ENCODE results near the gene LRRC59. TPM values are rescaled to one million over a fixed set of nuclear protein-coding genes. Genes with fewer than 3 reads are reported as not detected.

LRRC59 gene
- total RNA-seq, 1 experiment from 2014 or later: 250 TPM

DNA sequence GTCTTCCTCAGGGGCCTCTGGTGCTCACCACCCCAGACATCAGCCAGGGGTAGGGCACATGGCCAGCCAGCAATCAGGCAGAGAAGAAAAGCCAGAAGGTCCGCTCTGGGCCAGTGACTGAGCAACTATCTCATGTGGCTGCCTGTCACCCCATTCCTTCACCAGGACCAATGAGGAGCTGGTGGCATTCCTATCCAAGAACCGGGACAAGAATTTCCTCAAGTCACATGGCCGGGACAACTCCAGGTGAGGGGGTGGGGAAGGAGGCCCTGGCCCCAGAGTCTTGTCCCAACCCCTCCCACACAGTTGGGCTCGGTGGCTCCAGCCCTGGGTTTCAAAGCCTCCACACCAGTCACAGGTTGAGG lies 42.0 kb downstream of the LRRC59 start:
- no peak for DNase-seq (ENCODE audit: low read depth)
- in situ Hi-C loops (cut with HindIII; ENCODE audit: low pct_unique_long_range_greater_than_20kb, low sequenced_read_pairs): no loop called here

DNA sequence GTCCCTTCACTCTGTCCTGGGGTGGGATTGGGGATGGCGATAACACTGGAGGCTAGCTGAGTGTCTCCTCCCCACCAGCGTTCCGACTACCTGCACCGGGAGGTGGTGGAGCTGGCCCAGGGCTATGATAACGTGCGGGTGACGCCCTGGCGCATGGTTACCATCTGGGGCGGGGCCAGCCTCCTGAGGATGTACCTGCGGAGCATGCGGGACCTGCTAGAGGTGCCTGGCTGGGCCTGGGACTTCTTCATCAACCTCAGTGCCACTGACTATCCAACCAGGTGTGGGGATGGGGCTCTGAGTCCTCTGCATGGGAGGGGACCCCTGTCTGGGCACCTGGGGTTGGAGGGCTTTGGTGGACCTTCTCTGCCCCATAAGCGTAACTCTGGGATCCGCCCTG lies 42.5 kb downstream of the LRRC59 start:
- no peak for DNase-seq (ENCODE audit: low read depth)
- in situ Hi-C loops (cut with HindIII; ENCODE audit: low pct_unique_long_range_greater_than_20kb, low sequenced_read_pairs): no loop called here

DNA sequence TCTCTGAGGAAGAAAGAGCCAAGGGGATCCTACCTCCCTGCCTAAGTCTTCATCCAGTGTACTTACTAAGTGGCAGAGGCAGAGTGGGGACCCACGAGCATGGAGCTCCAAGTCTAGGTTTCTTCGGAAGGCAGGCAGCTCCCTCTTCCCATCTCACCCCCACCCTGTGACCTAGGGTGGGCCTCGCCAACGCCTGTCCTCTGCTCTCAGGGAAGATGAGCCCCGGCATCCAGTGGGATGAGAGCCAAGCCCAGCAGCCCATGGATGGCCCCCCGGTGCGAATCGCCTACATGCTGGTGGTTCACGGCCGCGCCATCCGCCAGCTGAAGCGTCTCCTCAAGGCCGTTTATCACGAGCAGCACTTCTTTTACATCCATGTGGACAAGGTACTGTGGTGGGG lies 43.1 kb downstream of the LRRC59 start:
- DNase-seq (ENCODE audit: low read depth): no peak
- in situ Hi-C loops (cut with HindIII; ENCODE audit: low pct_unique_long_range_greater_than_20kb, low sequenced_read_pairs): no loop called here

DNA sequence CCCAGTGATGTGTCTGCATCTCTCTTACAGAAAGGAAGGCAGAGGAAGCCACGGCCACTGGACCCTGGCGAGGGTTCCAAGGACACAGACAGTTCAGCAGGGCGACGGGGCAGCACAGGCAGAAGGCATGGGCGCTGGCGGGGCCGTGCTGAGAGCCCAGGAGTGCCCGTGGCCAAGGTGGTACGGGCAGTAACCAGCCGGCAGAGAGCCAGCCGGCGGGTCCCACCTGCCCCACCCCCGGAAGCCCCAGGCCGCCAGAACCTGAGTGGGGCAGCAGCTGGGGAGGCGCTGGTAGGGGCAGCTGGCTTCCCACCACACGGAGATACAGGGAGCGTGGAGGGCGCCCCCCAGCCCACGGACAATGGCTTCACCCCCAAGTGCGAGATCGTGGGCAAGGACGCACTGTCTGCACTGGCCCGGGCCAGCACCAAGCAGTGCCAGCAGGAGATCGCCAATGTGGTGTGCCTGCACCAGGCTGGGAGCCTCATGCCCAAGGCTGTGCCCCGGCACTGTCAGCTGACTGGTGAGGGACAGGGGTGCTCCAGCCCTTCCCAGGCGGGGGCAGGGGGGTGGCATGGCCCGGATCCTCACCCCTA lies 43.6 kb downstream of the LRRC59 start:
- no peak for DNase-seq (ENCODE audit: low read depth)
- in situ Hi-C loops (cut with HindIII; ENCODE audit: low pct_unique_long_range_greater_than_20kb, low sequenced_read_pairs): no loop called here

DNA sequence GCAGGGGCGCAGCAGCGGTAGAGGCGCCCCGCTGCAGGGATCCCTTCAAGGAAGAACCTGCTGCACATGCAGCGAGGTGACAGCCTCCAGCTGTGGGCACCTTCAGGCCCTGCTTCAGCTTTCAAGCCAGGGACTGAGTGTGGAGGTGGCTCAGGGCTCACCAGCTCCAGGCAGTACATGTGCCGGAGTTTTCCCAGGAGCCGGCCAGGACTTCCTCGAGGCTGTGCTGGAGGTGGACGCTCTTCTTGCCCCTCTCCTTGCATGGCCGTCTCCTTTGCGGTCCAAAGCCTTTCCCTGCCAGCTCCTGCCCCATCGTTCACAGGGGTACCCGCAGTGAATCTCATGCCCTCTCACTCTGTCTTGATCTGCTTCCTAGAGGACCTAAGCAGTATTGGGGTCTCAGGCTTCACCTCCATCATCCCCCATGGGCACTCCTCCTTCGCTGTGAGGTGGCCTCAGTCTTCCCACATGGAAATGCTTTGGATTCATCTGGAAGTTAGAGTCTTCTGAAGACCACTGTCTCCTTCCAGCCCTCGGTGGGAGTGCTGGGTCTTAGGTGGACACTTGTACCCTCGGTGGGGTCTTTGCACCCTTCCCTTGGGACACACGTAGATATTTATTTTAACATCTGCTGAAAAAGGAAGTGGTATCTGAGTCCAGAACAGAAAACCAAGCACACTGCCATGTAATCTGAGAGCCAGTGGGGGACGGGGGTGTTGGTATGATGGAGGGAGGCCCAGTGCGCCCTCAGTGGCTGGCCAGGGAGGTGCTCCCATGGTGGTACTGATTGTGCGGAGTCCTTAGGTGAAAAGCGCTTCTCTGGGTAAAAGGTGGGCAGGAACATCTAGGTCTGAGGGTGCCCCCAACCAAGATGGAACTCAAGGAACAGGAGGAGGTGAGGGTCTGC lies 44.4 kb downstream of the LRRC59 start:
- no peak for DNase-seq (ENCODE audit: low read depth)
- in situ Hi-C loops (cut with HindIII; ENCODE audit: low pct_unique_long_range_greater_than_20kb, low sequenced_read_pairs): no loop called here

DNA sequence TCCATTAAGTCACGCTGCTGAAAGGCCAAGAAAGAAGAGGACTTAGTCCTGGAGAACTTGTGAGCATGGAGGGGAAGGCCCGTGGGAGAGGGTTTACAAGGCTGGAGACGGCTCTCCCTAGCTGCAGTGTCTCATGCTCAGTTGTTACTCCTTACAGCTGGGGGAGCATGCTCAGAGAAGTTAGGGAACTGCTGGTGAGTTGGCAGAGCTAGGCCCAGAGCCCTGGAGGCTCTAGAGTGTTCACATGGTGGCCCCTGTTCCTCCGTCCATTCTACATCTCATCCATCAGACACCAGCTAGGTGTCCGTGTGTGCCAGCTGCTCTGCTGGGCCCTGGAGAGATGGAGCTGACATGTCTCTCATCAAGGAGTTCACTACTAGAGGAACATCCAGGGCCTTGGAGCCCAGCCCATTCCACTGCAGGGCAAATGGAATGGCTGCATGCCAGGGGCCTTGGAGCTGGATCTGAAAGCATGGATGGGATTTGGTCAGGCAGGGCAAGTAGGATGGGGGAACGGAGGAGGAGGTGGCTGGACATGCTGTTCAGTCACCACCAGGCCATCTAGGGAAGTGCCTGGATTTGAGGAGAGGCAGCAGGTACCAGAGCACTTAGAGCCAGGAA lies 45.1 kb downstream of the LRRC59 start:
- in situ Hi-C loops (cut with HindIII; ENCODE audit: low pct_unique_long_range_greater_than_20kb, low sequenced_read_pairs): no loop called here
- DNase-seq (ENCODE audit: low read depth): no peak

DNA sequence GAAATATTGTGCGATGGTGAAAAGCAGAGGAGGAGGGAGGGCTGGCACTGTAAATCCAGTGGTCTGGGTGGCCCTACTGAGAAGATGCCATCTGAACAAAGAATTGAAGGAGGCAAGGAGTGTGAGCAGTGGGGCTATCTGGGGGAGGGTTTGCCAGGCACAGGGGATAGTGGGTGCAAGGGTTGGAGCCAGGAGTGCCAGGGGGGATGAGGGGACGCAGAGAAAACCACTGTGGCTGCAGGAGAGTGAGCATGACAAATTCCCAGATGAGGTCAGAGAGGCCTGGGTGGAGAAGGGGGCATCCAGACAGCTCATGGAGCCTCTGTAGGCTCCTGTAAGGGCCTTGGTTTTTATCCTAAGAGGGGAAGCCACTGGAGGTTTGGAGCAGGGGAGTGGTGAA lies 46.6 kb downstream of the LRRC59 start:
- in situ Hi-C loops (cut with HindIII; ENCODE audit: low pct_unique_long_range_greater_than_20kb, low sequenced_read_pairs): no loop called here

DNA sequence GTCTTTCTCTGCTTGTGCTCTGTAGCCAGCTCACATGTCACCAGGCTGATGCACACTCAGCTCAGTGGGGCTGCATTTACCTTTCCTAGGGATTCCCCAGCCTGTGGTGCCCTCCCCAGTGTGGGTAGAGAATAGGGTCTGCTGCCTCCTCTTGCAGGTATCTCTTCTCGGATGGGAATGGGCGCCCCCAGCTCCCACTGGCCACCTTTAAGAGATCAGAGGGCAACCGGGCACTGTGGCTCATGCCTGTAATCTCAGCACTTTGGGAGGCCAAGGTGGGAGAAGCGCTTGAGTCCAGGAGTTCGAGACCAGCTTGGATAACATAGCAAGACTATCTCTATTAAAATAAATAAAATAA lies 48.1 kb downstream of the LRRC59 start:
- DNase-seq (ENCODE audit: low read depth): no peak
- in situ Hi-C loops (cut with HindIII; ENCODE audit: low pct_unique_long_range_greater_than_20kb, low sequenced_read_pairs): no loop called here

More for the DNA sequence above, 46.6 kb downstream of the LRRC59 start:
- no peak for DNase-seq (ENCODE audit: low read depth)

DNA sequence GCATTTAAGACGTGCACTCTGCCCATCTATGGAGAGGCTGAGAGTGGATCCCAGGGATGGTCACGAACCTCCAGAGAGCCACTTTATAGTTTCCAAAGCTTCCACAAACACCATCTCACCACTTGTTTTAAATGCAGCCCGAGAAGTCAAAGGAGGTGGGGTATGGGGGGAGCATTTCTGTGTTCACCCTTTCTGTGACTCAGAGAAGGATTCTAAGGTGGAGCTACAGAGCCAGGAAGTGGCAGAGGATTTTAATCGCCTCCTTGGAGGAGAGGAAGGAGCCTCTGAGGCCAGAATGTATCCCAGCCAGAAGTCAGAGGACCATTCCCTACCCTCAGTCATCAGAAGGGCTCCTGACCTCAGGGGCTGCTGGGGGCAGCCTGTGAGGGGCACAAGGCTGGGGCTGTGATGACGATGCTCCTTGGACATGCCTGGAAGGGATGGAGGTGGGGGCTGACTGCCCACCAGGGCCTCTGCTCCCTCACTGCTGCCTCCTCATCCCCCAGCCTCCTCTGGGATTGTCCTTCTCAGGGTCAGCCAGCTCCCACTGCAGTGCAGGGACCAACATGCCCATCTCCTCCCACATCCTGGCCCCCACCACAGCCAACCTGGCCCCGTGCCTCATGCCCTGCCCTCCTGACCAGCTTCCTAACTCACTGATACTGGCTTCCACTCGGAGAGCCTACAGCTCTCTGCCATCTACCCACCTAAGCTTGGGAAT lies 48.6 kb downstream of the LRRC59 start:
- in situ Hi-C loops (cut with HindIII; ENCODE audit: low pct_unique_long_range_greater_than_20kb, low sequenced_read_pairs): no loop called here
- no peak for DNase-seq (ENCODE audit: low read depth)

DNA sequence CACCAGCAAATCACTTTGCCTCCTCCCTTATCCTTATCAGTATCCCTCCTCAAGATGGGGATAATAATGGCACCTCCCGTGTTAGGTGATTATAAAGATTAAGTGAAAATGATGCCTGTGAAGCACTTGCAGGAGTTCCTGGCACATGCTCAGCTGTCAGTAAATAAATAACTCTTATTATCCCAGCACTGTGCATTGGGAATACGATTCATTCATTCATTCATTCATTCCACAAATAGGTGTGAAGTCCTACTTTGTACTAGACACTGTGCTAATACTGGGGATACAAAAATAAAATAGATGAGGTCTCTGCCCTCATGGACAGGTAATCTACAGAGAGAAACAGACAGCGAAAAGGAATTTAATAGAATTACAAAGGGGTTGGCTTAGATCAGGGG lies 49.4 kb downstream of the LRRC59 start:
- in situ Hi-C loops (cut with HindIII; ENCODE audit: low pct_unique_long_range_greater_than_20kb, low sequenced_read_pairs): no loop called here
- no peak for DNase-seq (ENCODE audit: low read depth)

DNA sequence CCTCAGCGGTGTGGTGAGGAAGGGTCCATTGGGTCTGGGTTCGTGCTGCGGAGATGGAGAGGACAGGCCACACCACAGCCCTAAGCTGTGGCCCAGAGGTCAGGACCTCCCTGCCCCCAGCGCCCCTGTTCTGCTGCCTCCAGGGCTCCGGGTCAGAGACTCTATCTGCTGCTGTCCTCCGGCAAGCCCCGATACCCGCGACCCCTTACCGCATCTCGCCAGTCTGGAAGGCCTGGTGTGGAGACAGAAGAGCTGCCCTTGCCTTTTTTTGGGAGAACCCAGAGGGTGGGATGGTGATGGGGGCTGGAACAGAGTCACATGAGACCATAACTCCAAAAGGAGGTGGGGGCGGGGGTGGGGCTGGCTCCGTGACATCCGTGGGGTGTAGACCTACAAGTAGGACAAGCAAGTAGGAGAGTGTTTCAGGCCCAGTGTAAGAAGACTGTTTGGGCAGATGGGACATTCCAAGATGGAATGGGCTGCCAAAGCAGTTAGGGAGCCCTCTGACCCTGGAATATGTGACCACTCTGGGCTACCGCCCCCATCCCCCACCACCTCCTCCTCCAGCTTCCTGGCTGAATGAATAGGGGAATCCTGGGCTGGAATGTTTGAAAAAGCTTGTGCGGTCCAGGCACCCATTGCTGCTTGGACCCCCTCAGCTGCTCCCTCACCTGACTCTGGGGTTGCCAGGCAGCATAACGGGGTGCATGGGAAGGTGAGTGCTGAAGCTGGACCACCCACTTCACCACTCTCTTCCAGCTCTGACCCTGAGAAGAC lies 50.0 kb downstream of the LRRC59 start:
- no peak for DNase-seq (ENCODE audit: low read depth)
- in situ Hi-C loops (cut with HindIII; ENCODE audit: low pct_unique_long_range_greater_than_20kb, low sequenced_read_pairs): no loop called here

DNA sequence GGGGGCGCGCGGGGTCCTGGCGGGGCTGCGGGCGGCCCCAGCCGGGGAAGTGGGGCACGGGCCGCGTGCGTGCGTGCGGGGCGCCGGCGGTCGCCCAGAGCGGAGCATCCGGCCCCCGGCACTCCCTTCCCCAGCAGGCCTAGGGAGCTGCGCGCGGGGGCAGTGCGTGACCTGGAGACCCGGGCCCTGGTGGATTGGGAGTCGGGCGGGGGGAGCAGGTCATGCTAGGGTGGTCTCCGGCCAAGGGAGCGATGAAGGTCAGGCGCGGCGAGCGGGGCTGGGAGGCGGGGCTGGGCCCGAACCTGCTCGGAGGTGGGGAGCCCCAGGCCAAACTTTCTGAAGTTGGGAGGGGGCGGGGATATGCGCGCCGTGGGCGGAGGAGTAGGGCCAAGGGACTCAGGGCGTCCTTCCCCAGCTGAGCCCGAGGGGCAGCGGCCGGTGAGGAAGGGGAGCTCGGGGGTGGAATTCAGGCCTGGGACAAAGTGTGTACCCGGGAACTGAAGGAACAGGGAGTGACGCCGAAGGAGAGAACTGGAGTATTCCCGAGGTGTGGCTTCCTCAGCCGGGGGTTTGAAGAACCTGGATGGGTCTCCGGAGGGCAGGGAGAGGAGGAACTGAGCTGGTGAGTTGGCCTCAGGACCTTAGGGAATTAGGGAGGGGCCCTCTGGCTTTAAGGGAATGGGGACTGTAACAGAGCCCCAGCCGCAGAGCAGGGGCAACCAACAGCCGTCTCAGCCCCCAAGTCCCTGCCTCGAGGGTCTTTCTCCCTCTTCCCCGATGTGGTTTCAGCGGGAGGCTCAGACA lies 50.8 kb downstream of the LRRC59 start:
- no peak for DNase-seq (ENCODE audit: low read depth)
- in situ Hi-C loops (cut with HindIII; ENCODE audit: low pct_unique_long_range_greater_than_20kb, low sequenced_read_pairs): no loop called here

DNA sequence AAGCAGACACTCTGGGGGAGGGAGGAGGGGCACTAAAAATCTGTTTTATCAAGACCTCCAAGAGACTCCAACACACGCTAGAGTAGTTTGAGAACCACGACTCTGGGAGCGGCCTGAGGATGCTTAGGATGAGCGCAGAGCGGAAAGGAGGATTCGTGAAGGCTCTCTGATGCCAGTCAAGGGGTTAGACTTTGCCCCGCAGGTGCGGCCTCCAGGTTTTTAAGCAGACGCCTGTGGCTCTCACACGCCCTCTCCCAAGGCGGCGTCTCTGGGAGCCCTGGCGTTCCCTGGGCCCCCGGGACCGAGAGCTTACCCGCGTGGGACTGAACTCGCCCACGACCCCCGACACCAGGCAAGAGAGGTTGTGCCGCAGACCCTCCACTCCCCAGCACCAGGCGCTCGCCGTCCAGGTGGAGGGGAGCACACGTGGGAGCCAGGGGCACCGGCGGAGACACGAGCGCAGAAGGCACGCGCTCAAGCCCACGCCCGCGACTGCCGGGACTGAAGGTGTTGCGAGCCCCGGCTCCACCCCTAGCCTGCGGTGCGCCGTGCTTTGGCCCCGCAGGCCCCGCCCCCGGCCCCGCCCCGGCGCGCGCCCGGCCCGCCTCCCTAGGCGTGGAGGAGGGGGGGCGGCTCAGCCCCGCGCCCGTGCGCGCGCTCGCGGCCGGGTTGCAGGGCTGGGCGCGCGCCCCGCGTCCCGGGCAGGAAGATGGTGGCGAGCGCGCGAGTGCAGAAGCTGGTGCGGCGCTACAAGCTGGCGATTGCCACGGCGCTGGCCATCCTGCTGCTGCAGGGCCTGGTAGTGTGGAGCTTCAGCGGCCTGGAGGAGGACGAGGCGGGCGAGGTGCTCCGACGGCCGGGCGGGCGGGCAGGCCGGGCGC lies 51.7 kb downstream of the LRRC59 start, which contains the start of gene XYLT2:
Gene XYLT2, plus strand, starts transcription at position 695 of the 881 bp plus-strand sequence. Its CDS starts 15 bp downstream, at position 710.
- in situ Hi-C loops (cut with HindIII; ENCODE audit: low pct_unique_long_range_greater_than_20kb, low sequenced_read_pairs): no loop called here
- DNase-seq (ENCODE audit: low read depth): peak; percentile 75

DNA sequence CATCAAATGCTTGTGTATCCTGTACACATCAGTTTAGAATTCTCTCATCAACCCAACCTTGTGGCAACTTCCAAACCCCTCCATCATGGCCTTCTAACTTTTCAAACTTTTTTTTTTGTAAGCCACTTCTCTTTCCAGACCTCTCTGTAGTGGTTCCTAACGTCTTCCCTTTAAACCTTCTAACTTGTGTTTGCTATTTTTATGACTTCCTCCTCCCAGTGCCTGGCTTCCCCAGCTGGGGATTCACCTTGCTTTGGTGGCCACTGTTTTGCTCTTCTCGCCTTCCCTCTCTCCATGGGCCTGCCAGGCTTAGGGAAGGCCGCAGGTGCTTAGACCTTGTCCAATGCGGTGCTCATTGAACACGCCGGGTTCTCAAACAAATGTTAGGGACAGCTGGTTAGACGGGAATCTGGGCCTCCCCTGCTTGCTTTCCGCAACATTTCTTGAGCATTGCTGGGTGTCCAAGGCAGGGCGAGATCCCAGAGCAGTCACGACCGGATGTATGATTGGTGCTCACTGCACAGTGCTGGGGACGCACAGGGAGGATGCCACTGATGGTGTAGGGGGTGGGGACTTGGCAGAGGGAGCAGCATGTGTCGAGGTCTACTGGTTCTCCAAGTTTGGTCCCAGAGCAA lies 52.5 kb downstream of the LRRC59 start:
- DNase-seq (ENCODE audit: low read depth): no peak
- in situ Hi-C loops (cut with HindIII; ENCODE audit: low pct_unique_long_range_greater_than_20kb, low sequenced_read_pairs): no loop called here

DNA sequence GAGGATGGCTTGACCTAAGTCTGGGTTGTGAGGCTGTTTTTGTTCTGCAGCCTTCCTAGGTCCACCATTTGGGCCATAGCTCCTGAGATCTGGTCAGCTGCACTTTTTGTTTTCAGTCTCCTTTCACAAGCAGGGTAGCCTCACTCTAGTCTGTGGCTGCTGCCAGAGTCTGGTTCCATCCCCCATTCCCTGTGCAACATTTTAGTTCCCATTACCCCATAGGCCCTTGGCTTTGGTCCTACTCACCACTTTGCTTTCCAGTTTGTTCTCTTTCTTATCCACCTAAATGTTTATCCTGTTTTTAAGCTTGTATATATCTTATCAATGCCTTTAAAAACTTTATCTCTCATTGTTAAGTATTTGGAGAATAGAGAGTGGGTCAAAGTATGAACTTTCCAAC lies 57.9 kb downstream of the LRRC59 start:
- in situ Hi-C loops (cut with HindIII; ENCODE audit: low pct_unique_long_range_greater_than_20kb, low sequenced_read_pairs): no loop called here

DNA sequence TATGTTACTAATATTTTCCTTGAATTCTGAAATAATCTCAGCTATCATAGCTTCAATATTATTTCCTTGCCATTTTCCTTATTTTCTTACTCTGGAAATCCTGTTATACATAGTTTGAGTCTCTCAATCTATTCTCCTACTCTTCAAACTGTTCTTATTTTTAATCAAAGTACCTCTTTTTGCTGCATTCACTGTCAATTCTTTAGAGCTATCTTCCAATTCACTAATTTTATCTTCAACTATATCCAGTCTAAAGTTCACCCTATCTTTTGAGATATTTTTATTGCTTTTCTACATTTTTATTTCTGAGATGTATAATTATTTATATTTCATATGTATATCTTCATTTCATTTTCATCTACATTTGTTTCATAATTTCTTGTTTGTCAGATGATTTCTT lies 58.7 kb downstream of the LRRC59 start:
- no peak for DNase-seq (ENCODE audit: low read depth)
- in situ Hi-C loops (cut with HindIII; ENCODE audit: low pct_unique_long_range_greater_than_20kb, low sequenced_read_pairs): no loop called here

More for the DNA sequence above, 57.9 kb downstream of the LRRC59 start:
- DNase-seq (ENCODE audit: low read depth): no peak

Data from Caki2 (cell line).